Sigmoid colon (tissue), 7 donors: ENCODE data around the gene PRDM16. TPM values are rescaled to one million over a fixed set of nuclear protein-coding genes. Genes with fewer than 3 reads are reported as not detected.
A peak's percentile ranks its signal among the peaks of the same experiment; 100 is the strongest.

Experiments
- DNase-seq: peaks from one replicate; pipeline ENCODE4 v3.0.0-alpha.2; 2019
- H3K27ac ChIP-seq, 4 donors: fragments of 200-600 bp; sonication (generic); one replicate each; pipeline ENCODE4 v1.5.1; 2016 to 2019; ENCODE audit warnings: mild to moderate bottlenecking in 1 of 4
- H3K27me3 ChIP-seq, 3 donors: fragments of 200-600 bp; sonication (generic); one replicate each; pipeline ENCODE4 v1.5.1; 2019; ENCODE audit warnings: mild to moderate bottlenecking in 1 of 3
- H3K36me3 ChIP-seq, 4 donors: fragments of 200-600 bp; sonication (generic); one replicate each; pipeline ENCODE4 v1.5.1; 2016 to 2019
- H3K4me1 ChIP-seq, 4 donors: fragments of 200-600 bp; sonication (generic); one replicate each; pipeline ENCODE4 v1.5.1; 2017 to 2019
- H3K4me3 ChIP-seq, 4 donors: fragments of 200-600 bp; sonication (generic); one replicate each; pipeline ENCODE4 v1.5.1; 2017 to 2019; ENCODE audit warnings: mild to moderate bottlenecking in 2 of 4, moderate library complexity in 1 of 4
- H3K9me3 ChIP-seq, 4 donors: fragments of 200-600 bp in 3 of 4; sonication (generic) in 3 of 4; one replicate each; pipeline versions ENCODE4 v1.5.1 to v1.6.1; 2013 to 2019
- CTCF ChIP-seq, 4 experiments: fragments of 450-650 bp in 3 of 4; fragments of 200-600 bp in 1 of 4; IDR thresholded peaks; one replicate each; pipeline ENCODE4 v1.5.1; 2016 to 2019; ENCODE audit warnings: antibody characterized with exemption in 4 of 4, mild to moderate bottlenecking in 3 of 4, moderate library complexity in 2 of 4
- EP300 ChIP-seq, 4 donors: sonication (generic); formaldehyde crosslinking; IDR thresholded peaks; one replicate each; pipeline ENCODE4 v1.6.1; 2017; ENCODE audit warnings: antibody characterized with exemption in 4 of 4
- POLR2A ChIP-seq, 2 donors: fragments of 450-650 bp; IDR thresholded peaks; one replicate each; pipeline ENCODE4 v1.6.1; 2016; ENCODE audit warnings: antibody characterized with exemption in 2 of 2, mild to moderate bottlenecking in 2 of 2, moderate library complexity in 2 of 2
- POLR2AphosphoS5 ChIP-seq, 4 donors: sonication (generic); formaldehyde crosslinking; IDR thresholded peaks; one replicate each; pipeline ENCODE4 v1.6.1; 2017; ENCODE audit warnings: antibody characterized with exemption in 4 of 4
- WGBS, 2 donors: extraction: QIAGEN DNeasy Blood & Tissue Kit; methylation state at CpG; one replicate each; pipeline ENCODE4 v1.1.7; 2013; 5-methylcytosine and 5-hydroxymethylcytosine counted together
- intact Hi-C: fragments of 100-400 bp; cut with DNase I; formaldehyde crosslinking; loops from one replicate; pipeline ENCODE4 v1.15.1; 2023
- polyA plus RNA-seq, 3 donors: library from polyadenylated mRNA; stranded (reverse); fragments of 200-250 nt; gene quantifications; one replicate each; pipeline ENCODE4 v1.2.3, GENCODE V29; 2013
- total RNA-seq, 4 donors: library from RNA; depleted of rRNA; stranded (reverse); fragments of >200 nt; gene quantifications; one replicate each; pipeline ENCODE4 v1.1.0, GENCODE V29; 2016
- donor health status: healthy with polysubstance abuse.
- donor health status: Bipolar disorder and iron deficiency.
- donor health status: healthy.

Gene PRDM16
- total and polyA plus RNA-seq, 7 donors: under 0.01 to 1.7 (median 0.49) TPM

DNA sequence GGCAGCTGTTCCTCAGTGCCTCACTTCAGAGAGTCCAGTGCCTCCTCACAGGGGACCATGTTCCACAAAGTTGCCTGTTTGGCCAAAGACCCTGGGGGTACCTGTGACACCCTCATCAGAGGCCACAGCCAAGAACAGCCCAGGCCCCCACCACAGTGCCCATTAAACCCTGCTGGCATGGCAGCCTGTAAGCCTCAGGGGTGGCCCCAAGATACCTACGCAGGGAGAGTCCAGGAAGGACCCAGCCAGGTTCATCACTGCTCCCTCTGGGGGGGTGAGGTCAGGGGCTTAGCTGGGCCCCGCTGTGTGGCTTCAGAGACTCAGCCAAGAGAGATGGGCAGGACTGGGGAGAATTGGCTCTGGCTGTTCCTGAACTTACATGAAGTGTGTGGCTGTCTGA lies 19.1 kb upstream of the PRDM16 start:
- DNase-seq: peak; percentile 53
- Histone ChIP-seq H3K4me1 (no peaks in the 10 kb centered on the region), H3K36me3 (no peaks in the 10 kb centered on the region), H3K9me3 (no peaks in the 10 kb centered on the region), H3K27ac (no peak overlapping the region), H3K4me3 (no peak overlapping the region), H3K27me3 (peaks cover 4 to 40% (median 21%) of the 10 kb centered on the region in 3 donors)
- intact Hi-C loops: no loop called here
- 84 to 89% methylated on average over 2 of the region's 2 CpGs for WGBS, 2 donors
- TF ChIP-seq EP300 (IDR thresholded peaks at IDR 0.05): no peak
- TF ChIP-seq POLR2A (IDR thresholded peaks at IDR 0.05): no peak

- Histone ChIP-seq H3K4me3 (no peak overlapping the region), H3K27me3 (peaks cover 4 to 38% (median 21%) of the 10 kb centered on the region in 3 donors), H3K9me3 (no peaks in the 10 kb centered on the region), H3K27ac (no peak overlapping the region), H3K36me3 (no peaks in the 10 kb centered on the region), H3K4me1 (no peaks in the 10 kb centered on the region)
- no peak for TF ChIP-seq EP300 (IDR thresholded peaks at IDR 0.05)
- TF ChIP-seq CTCF (IDR thresholded peaks at IDR 0.05): no peak
- no peak for TF ChIP-seq POLR2A (IDR thresholded peaks at IDR 0.05)
- no peak for TF ChIP-seq POLR2AphosphoS5 (IDR thresholded peaks at IDR 0.05)
- intact Hi-C loops: no loop called here
- no peak for DNase-seq
Observed at GRCh38 chr1:3050603-3051002, 18.4 kb upstream of the PRDM16 start.

DNA sequence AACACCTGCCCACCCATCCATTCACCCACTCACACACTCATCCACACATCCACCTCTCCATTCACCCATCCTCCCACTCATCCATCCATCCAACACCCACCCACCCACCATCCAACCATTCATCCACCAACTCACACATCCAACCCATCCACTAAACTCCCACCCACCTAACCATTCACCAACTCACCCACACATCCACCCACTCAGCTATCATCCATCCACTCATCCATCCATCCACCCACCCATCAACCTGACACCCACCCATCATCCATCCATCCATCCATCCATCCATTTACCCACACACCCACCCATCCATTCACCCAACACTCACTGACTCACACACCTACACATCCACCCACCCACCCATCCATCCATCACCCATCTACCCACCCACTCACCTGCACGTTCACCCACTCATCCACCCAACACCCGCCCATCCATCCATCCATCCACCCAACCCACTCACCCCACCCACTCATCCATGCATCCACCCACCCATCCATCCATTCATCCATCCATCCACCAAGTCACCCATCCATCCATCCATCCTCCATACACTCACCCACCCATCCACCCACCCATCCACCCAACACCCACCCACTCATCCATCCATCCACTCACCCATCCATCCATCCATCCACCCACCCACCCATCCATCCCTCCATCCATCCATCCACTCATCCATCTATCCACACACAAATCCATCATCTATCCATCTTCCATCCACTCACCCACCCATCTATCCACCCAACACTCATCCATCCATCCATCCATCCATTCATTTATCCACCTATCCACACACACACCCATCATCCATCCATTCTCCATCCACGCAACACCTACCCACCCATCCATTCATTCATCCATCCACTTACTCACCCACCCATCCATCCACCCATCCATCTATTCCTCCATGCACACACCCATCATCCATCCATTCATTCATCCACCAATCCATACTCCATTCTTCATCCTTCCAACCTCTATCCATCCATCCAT lies 17.4 kb upstream of the PRDM16 start:
- 85 to 87% methylated on average over 3 of the region's 3 CpGs for WGBS, 2 donors
- Histone ChIP-seq H3K9me3 (no peaks in the 10 kb centered on the region), H3K4me3 (no peak overlapping the region), H3K27me3 (peaks cover 4 to 40% (median 21%) of the 10 kb centered on the region in 3 donors), H3K4me1 (no peaks in the 10 kb centered on the region), H3K27ac (no peak overlapping the region), H3K36me3 (no peaks in the 10 kb centered on the region)
- TF ChIP-seq CTCF (IDR thresholded peaks at IDR 0.05) (no peak), EP300 (IDR thresholded peaks at IDR 0.05) (no peak), POLR2A (IDR thresholded peaks at IDR 0.05) (no peak), POLR2AphosphoS5 (IDR thresholded peaks at IDR 0.05) (no peak)
- intact Hi-C loops: no loop called here
- DNase-seq: peak; percentile 58

- Histone ChIP-seq H3K27ac (no peak overlapping the region), H3K27me3 (peaks cover 4 to 42% (median 21%) of the 10 kb centered on the region in 3 donors), H3K9me3 (no peaks in the 10 kb centered on the region), H3K4me3 (no peak overlapping the region), H3K4me1 (no peaks in the 10 kb centered on the region), H3K36me3 (no peaks in the 10 kb centered on the region)
- intact Hi-C loops: no loop called here
- TF ChIP-seq EP300 (IDR thresholded peaks at IDR 0.05) (no peak), CTCF (IDR thresholded peaks at IDR 0.05) (no peak), POLR2AphosphoS5 (IDR thresholded peaks at IDR 0.05) (no peak), POLR2A (IDR thresholded peaks at IDR 0.05) (no peak)
- 86 to 87% methylated on average over 5 of the region's 5 CpGs for WGBS, 2 donors
- DNase-seq: peak; percentile 46
Observed at GRCh38 chr1:3052501-3052900, 16.5 kb upstream of the PRDM16 start.

DNA sequence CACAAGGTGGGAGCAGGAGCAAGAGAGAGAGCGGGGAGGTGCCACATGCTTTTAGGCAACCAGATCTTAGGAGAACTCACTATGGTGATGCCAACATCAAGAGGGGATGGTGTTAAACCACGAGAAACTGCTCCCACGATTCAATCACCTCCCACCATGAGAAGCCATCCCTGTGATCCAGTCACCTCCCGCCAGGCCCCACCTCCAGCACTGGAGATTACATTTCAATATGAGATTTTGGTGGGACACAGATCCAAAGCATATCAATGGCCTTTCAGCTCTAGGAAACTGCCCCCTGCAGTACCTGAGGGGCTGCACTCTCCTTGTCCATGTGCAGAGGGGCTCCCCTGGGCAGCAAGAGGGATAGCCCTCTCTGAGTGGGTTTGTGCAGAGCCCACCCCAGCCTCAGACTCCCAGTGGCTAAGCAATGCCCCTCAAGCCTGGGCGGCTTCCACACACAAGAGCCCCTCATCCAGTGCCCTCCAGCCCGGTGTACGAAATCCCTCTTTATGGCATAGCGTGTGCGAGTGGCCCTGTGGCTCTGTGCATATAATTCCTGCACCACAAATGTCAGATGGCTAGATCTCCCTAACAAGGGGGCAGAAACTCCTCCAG lies 15.5 kb upstream of the PRDM16 start:
- no peaks in the 10 kb centered on the region for H3K4me1 ChIP-seq
- WGBS, 2 donors: 90 to 91% methylated on average over 9 of the region's 9 CpGs
- no peaks in the 10 kb centered on the region for H3K36me3 ChIP-seq
- H3K4me3 ChIP-seq: no peak overlapping the region
- peak; percentile 46 for DNase-seq
- H3K9me3 ChIP-seq: no peaks in the 10 kb centered on the region
- H3K27me3 ChIP-seq: peaks cover 4 to 48% (median 21%) of the 10 kb centered on the region in 3 donors
- TF ChIP-seq EP300 (IDR thresholded peaks at IDR 0.05): no peak
- no peak for TF ChIP-seq POLR2A (IDR thresholded peaks at IDR 0.05)
- TF ChIP-seq POLR2AphosphoS5 (IDR thresholded peaks at IDR 0.05): no peak
- no peak for TF ChIP-seq CTCF (IDR thresholded peaks at IDR 0.05)
- intact Hi-C loops: no loop called here
- H3K27ac ChIP-seq: no peak overlapping the region
